ENCODE results near the gene FRMD4A.
A peak's percentile ranks its signal among the peaks of the same experiment; 100 is the strongest.
"Not testable (repeated sequence)": the region's sequence is repeated elsewhere in the genome, so short reads cannot be mapped to it uniquely, and the experiment has no call there.

FRMD4A gene

DNA sequence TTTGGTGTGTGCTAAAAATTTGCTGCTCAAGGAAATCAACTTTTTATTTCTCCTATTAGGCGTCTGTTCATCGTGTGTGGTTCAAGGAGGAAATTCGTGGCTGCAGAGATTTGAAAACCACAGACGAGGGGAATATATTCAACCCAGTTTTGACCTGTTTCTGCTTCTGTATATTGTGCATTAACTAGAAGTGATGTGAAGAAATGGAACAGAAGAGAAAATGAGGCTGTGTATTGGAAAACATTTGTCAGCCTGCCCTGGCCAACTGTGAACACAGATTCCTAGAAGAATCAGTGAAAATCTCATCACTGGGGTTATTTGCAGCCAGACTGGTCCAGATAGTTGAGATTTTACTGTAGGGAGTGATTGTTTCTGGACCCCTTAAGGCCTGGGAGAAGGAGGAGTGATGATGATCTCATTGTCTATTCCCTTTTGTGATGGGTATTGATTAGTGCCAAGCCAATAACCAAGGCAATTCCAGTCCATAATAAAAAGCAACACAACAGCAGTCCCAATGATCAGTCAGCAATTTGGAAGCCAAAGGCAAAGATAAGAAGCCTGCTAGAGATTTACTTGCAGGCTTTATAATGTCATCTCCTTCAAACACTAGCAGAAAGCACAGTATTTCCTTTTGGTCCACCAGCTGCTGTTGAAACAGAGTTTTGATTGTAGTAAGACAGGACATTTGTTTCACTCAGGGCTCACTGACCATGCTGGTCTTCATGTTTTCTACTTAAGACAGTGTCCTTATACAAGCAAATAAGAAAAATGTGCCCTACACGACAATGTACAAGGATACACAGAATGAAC lies 404.5 kb downstream of the FRMD4A start:
- peaks cover 7% of the 10 kb centered on the region for H3K4me1 ChIP-seq (ENCODE audit: insufficient read depth, poor library complexity, severe bottlenecking)
- no peak for ATAC-seq (ENCODE audit: low read depth)
- no peak overlapping the region for H3K27ac ChIP-seq (ENCODE audit: poor library complexity, severe bottlenecking)
- H3K36me3 ChIP-seq (ENCODE audit: low read depth) = no peaks in the 10 kb centered on the region
- no peak for DNase-seq (ENCODE audit: low spot score)
- no peaks in the 10 kb centered on the region for H3K9me3 ChIP-seq (ENCODE audit: severe bottlenecking)
- H3K4me3 ChIP-seq (ENCODE audit: severe bottlenecking) = no peak overlapping the region
- no peaks in the 10 kb centered on the region for H3K27me3 ChIP-seq (ENCODE audit: insufficient read depth, poor library complexity, severe bottlenecking)
- TF ChIP-seq, protein P1, sequence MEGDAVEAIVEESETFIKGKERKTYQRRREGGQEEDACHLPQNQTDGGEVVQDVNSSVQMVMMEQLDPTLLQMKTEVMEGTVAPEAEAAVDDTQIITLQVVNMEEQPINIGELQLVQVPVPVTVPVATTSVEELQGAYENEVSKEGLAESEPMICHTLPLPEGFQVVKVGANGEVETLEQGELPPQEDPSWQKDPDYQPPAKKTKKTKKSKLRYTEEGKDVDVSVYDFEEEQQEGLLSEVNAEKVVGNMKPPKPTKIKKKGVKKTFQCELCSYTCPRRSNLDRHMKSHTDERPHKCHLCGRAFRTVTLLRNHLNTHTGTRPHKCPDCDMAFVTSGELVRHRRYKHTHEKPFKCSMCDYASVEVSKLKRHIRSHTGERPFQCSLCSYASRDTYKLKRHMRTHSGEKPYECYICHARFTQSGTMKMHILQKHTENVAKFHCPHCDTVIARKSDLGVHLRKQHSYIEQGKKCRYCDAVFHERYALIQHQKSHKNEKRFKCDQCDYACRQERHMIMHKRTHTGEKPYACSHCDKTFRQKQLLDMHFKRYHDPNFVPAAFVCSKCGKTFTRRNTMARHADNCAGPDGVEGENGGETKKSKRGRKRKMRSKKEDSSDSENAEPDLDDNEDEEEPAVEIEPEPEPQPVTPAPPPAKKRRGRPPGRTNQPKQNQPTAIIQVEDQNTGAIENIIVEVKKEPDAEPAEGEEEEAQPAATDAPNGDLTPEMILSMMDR (IDR thresholded peaks at IDR 0.05; ENCODE audit: poor library complexity, severe bottlenecking) = no peak

DNA sequence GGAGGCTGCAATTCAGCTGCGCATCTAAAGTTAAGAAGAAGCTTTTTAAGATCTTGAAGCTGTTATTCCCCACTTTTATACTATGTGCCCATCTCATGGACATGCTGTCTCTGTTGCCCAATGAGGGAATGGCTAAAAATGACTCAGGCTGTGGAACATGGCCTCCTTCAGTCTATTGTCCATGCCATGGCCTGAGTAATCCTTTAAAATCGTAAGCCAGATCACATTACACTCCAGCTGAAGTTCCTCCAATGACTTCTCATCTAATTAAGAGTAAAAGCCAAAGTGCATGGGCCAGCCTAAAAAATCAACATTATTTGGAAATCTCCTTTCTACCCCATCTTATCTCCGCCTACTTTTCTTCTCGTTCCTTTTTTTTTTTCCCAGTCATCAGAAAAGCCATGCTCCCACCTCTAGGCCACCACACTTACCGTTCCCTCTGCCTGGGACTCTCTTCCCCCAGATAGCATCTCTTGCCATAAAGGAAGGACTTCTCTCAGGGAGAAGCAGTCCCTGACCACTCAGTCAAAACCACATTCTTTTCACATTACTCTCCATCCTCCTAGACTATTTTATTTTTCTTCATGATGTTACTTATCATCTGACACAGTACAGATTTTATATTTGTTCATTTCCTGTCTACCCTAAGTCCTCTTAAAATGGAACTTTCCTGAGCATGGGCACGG lies 406.5 kb downstream of the FRMD4A start:
- Histone ChIP-seq H3K9me3 (ENCODE audit: severe bottlenecking) (no peaks in the 10 kb centered on the region), H3K4me3 (ENCODE audit: severe bottlenecking) (no peak overlapping the region), H3K27ac (ENCODE audit: poor library complexity, severe bottlenecking) (peak overlapping the region; percentile 85), H3K36me3 (ENCODE audit: low read depth) (no peaks in the 10 kb centered on the region), H3K27me3 (ENCODE audit: insufficient read depth, poor library complexity, severe bottlenecking) (no peaks in the 10 kb centered on the region), H3K4me1 (ENCODE audit: insufficient read depth, poor library complexity, severe bottlenecking) (peaks cover 7% of the 10 kb centered on the region)
- DNase-seq (ENCODE audit: low spot score) (no peak), ATAC-seq (ENCODE audit: low read depth) (peak; percentile 93)
- TF ChIP-seq, protein P1 (IDR thresholded peaks at IDR 0.05; ENCODE audit: poor library complexity, severe bottlenecking) = no peak

DNA sequence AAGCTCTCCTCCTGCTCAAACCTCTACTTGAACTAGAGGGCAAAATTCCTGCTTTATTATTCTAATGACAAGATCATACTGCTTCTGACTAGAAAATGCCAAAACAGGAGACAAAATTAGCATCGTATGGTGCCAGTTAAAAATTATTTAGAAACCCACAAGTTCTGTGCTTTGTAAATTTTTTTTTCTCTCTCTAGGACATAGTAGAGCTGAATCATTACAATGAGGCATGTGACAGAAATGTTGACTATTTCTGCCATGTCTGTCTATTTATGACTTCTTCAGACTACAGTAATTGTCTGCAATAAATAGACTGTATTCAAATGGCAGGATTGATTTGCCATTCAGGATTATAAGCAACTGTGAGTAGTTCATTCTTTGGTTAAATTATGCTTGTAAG lies 408.1 kb downstream of the FRMD4A start:
- H3K4me1 ChIP-seq (ENCODE audit: insufficient read depth, poor library complexity, severe bottlenecking) = peaks cover 7% of the 10 kb centered on the region
- no peak for ATAC-seq (ENCODE audit: low read depth)
- no peak overlapping the region for H3K4me3 ChIP-seq (ENCODE audit: severe bottlenecking)
- no peak overlapping the region for H3K27ac ChIP-seq (ENCODE audit: poor library complexity, severe bottlenecking)
- no peaks in the 10 kb centered on the region for H3K36me3 ChIP-seq (ENCODE audit: low read depth)
- H3K9me3 ChIP-seq (ENCODE audit: severe bottlenecking) = no peaks in the 10 kb centered on the region
- TF ChIP-seq, protein P1 (IDR thresholded peaks at IDR 0.05; ENCODE audit: poor library complexity, severe bottlenecking) = no peak
- no peak for DNase-seq (ENCODE audit: low spot score)
- no peaks in the 10 kb centered on the region for H3K27me3 ChIP-seq (ENCODE audit: insufficient read depth, poor library complexity, severe bottlenecking)

DNA sequence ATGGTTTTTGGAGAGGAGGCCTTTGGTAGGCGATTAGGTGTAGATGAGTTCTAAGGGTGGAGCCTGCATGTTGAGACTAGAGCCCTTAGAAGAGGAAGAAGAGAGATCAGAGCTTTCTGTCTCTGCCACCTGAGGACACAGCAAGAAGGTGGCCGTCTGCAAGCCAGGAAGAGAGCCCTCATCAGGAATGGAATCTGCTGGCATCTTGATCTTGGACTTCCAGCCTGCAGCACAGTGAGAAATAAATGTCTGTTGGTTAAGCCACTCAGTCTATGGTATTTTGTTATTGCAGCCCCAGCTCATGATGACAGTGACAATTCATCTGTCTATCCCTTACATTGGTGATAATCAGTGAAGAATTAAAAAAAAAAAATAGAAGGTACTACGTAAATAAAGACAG lies 408.8 kb downstream of the FRMD4A start:
- Histone ChIP-seq H3K4me3 (ENCODE audit: severe bottlenecking) (no peak overlapping the region), H3K27ac (ENCODE audit: poor library complexity, severe bottlenecking) (no peak overlapping the region), H3K9me3 (ENCODE audit: severe bottlenecking) (no peaks in the 10 kb centered on the region), H3K4me1 (ENCODE audit: insufficient read depth, poor library complexity, severe bottlenecking) (peaks cover 7% of the 10 kb centered on the region), H3K27me3 (ENCODE audit: insufficient read depth, poor library complexity, severe bottlenecking) (no peaks in the 10 kb centered on the region), H3K36me3 (ENCODE audit: low read depth) (no peaks in the 10 kb centered on the region)
- TF ChIP-seq, protein P1 (IDR thresholded peaks at IDR 0.05; ENCODE audit: poor library complexity, severe bottlenecking) = no peak
- DNase-seq (ENCODE audit: low spot score) = no peak
- no peak for ATAC-seq (ENCODE audit: low read depth)

DNA sequence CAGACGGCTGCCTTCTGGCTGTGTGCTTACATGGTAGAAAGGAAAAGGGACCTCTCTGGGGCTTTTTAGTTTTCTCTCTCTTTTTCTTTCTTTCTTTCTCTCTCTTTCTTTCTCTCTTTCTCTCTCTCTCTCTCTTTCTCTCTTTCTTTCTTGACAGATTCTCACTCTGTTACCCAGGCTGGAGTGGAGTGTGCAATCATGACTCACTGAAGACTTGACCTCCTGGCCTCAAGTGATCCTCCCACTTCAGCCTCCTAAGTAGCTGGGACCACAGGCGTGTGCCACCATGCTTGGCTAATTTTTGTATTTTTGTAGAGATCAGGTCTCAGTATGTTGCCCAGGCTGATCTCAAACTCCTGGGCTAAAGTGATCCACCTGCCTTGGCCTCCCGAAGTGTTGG lies 409.6 kb downstream of the FRMD4A start:
- H3K36me3 ChIP-seq (ENCODE audit: low read depth); H3K4me3 ChIP-seq (ENCODE audit: severe bottlenecking); ATAC-seq (ENCODE audit: low read depth); DNase-seq (ENCODE audit: low spot score); H3K27me3 ChIP-seq (ENCODE audit: insufficient read depth, poor library complexity, severe bottlenecking); H3K27ac ChIP-seq (ENCODE audit: poor library complexity, severe bottlenecking); H3K4me1 ChIP-seq (ENCODE audit: insufficient read depth, poor library complexity, severe bottlenecking); H3K9me3 ChIP-seq (ENCODE audit: severe bottlenecking): not testable (repeated sequence)
